ENCODE data around the gene IL6ST. TPM values are rescaled to one million over a fixed set of nuclear protein-coding genes. Genes with fewer than 3 reads are reported as not detected.
"Not testable (repeated sequence)": the region's sequence is repeated elsewhere in the genome, so short reads cannot be mapped to it uniquely, and the experiment has no call there.

IL6ST gene
- total and polyA plus RNA-seq, 12 donors = 39.0 to 659 (median 292) TPM

GRCh38 chr5:56002303-56002702 lies 7.5 kb upstream of the IL6ST start:
- H3K27me3 ChIP-seq = no peaks in the 10 kb centered on the region
- 96 to 100% (median 99%) methylated on average over 2 of the region's 2 CpGs for WGBS, 4 donors
- no peak overlapping the region for H3K27ac ChIP-seq
- H3K4me1 ChIP-seq (replicated peaks in 1 of 2) = peaks cover 0 to 8% of the 10 kb centered on the region in 2 donors
- H3K36me3 ChIP-seq (replicated peaks in 1 of 2) = no peaks in the 10 kb centered on the region
- no peaks in the 10 kb centered on the region for H3K9me3 ChIP-seq (replicated peaks in 1 of 3)
- no peak for TF ChIP-seq POLR2A (IDR thresholded peaks at IDR 0.05)
- intact Hi-C loops (cut with DNase I) = loop anchor here in 1 of 2 donors (10.0 kb wide), 1 partner anchor 72 kb away; no protein-coding TSS in a partner anchor
- DNase-seq = no peak
- H3K4me3 ChIP-seq = no peak overlapping the region

GRCh38 chr5:56000221-56000620 lies 5.5 kb upstream of the IL6ST start:
- H3K36me3 ChIP-seq (replicated peaks in 1 of 2); DNase-seq; H3K9me3 ChIP-seq (replicated peaks in 1 of 3); H3K27me3 ChIP-seq; H3K27ac ChIP-seq; H3K4me3 ChIP-seq: not testable (repeated sequence)
- intact Hi-C loops (cut with DNase I) = loop anchor here in 1 of 2 donors (10.0 kb wide), 1 partner anchor 75 kb away; no protein-coding TSS in a partner anchor
- WGBS, 4 donors = 74 to 82% (median 79%) methylated on average over 5 of the region's 5 CpGs
- peaks cover 7 to 19% of the 10 kb centered on the region in 2 donors for H3K4me1 ChIP-seq (replicated peaks in 1 of 2)

GRCh38 chr5:55998966-55999365 lies 4.2 kb upstream of the IL6ST start:
- Histone ChIP-seq H3K36me3 (replicated peaks in 1 of 2) (no peaks in the 10 kb centered on the region), H3K4me3 (no peak overlapping the region), H3K27me3 (no peaks in the 10 kb centered on the region), H3K4me1 (replicated peaks in 1 of 2) (peaks cover 7 to 18% of the 10 kb centered on the region in 2 donors), H3K27ac (no peak overlapping the region), H3K9me3 (replicated peaks in 1 of 3) (no peaks in the 10 kb centered on the region)
- intact Hi-C loops (cut with DNase I) = no loop called here
- no peak for TF ChIP-seq CTCF (IDR thresholded peaks at IDR 0.05)
- 80 to 93% (median 85%) methylated on average over 6 of the region's 6 CpGs for WGBS, 4 donors
- no peak for DNase-seq

GRCh38 chr5:55997742-55998351 lies 3.1 kb upstream of the IL6ST start:
- intact Hi-C loops (cut with DNase I) = no loop called here
- no peak overlapping the region for H3K4me3 ChIP-seq
- TF ChIP-seq CTCF (IDR thresholded peaks at IDR 0.05) = no peak
- no peak for TF ChIP-seq POLR2A (IDR thresholded peaks at IDR 0.05)
- H3K27ac ChIP-seq = no peak overlapping the region
- H3K4me1 ChIP-seq (replicated peaks in 1 of 2) = peaks cover 10 to 11% of the 10 kb centered on the region in 2 donors
- H3K9me3 ChIP-seq (replicated peaks in 1 of 3) = no peaks in the 10 kb centered on the region
- WGBS, 4 donors = 76 to 80% (median 78%) methylated on average over 5 of the region's 5 CpGs
- no peaks in the 10 kb centered on the region for H3K36me3 ChIP-seq (replicated peaks in 1 of 2)
- H3K27me3 ChIP-seq = no peaks in the 10 kb centered on the region
- no peak for DNase-seq

GRCh38 chr5:55994998-55995914 lies 493 bp upstream of the IL6ST start:
- DNase-seq = peak; percentile 99
- WGBS, 4 donors = 0 to 1% (median 0%) methylated on average over 24 to 70 of the region's 70 CpGs
- TF ChIP-seq CTCF (IDR thresholded peaks at IDR 0.05) (peak in 3 of 6 experiments; percentile 5 to 19 (median 10)), POLR2A (IDR thresholded peaks at IDR 0.05) (peak in 1 of 2 donors; percentile 46)
- Histone ChIP-seq H3K27me3 (no peaks in the 10 kb centered on the region), H3K27ac (peak overlapping the region; percentile 95 to 99 (median 99)), H3K36me3 (replicated peaks in 1 of 2) (no peaks in the 10 kb centered on the region), H3K4me1 (replicated peaks in 1 of 2) (peaks cover 25 to 34% of the 10 kb centered on the region in 2 donors), H3K9me3 (replicated peaks in 1 of 3) (no peaks in the 10 kb centered on the region), H3K4me3 (peak overlapping the region in 3 of 4 donors; percentile 33 to 83 (median 71))
- intact Hi-C loops (cut with DNase I) = no loop called here

Data from adrenal gland (tissue), 12 donors.